HepG2 (cell line): ENCODE measurements around the gene HCFC1R1. TPM values are rescaled to one million over a fixed set of nuclear protein-coding genes. Genes with fewer than 3 reads are reported as not detected.
A peak's percentile ranks its signal among the peaks of the same experiment; 100 is the strongest.

Experiments
- DPF2 ChIP-seq: sonication (generic); formaldehyde crosslinking; IDR thresholded peaks from 2 replicates; pipeline ENCODE4 v1.4.0; 2020; ENCODE audit warnings: mild to moderate bottlenecking, low read depth, missing genetic modification reagents, borderline replicate concordance
- FOSL2 ChIP-seq: sonication (generic); formaldehyde crosslinking; IDR thresholded peaks from 2 replicates; pipeline ENCODE4 v1.4.0; 2020; ENCODE audit warnings: missing genetic modification reagents
- HNF4G ChIP-seq, 2 experiments: sonication (generic) in 1 of 2; formaldehyde crosslinking in 1 of 2; IDR thresholded peaks; 2 replicates each; pipeline versions ENCODE4 v1.4.0 to v1.6.1; 2011 to 2020; ENCODE audit warnings: borderline replicate concordance in 2 of 2, low read depth in 2 of 2, mild to moderate bottlenecking in 2 of 2, low read length in 1 of 2, missing genetic modification reagents in 1 of 2, moderate library complexity in 1 of 2
- MXI1 ChIP-seq: IDR thresholded peaks from 3 replicates; pipeline ENCODE4 v1.6.1; 2012; ENCODE audit warnings: low read depth, low read length, inconsistent platforms, borderline replicate concordance
- PTBP1 ChIP-seq: fragments of 200-400 bp; formaldehyde crosslinking; IDR thresholded peaks from 2 replicates; pipeline ENCODE4 v1.6.1; 2018; ENCODE audit warnings: low read length, low read depth; ENCODE audit not compliant: poor library complexity, severe bottlenecking
- RAD21 ChIP-seq: fragments of 450-650 bp; formaldehyde crosslinking; IDR thresholded peaks from 2 replicates; pipeline ENCODE4 v1.5.0; 2020; ENCODE audit warnings: mild to moderate bottlenecking
- RNF2 ChIP-seq: fragments of 450-650 bp; conservative IDR thresholded peaks from 2 replicates; pipeline ENCODE4 v1.6.1; 2016; ENCODE audit warnings: low read depth
- SMAD3 ChIP-seq: sonication (generic); formaldehyde crosslinking; IDR thresholded peaks from 2 replicates; pipeline ENCODE4 v1.4.0; 2020; ENCODE audit warnings: missing genetic modification reagents
- SOX6 ChIP-seq, 2 experiments: fragments of 450-650 bp in 1 of 2; sonication (generic) in 1 of 2; formaldehyde crosslinking in 1 of 2; IDR thresholded peaks; 2 replicates each; pipeline versions ENCODE4 v1.4.0 to v1.6.1; 2017 to 2020; ENCODE audit warnings: antibody characterized with exemption in 1 of 2, mild to moderate bottlenecking in 1 of 2, missing genetic modification reagents in 1 of 2
- ZBTB20 ChIP-seq: sonication (generic); formaldehyde crosslinking; IDR thresholded peaks from 2 replicates; pipeline ENCODE4 v1.8.1; 2023; ENCODE audit warnings: missing genetic modification reagents, low read depth, mild to moderate bottlenecking, borderline replicate concordance
- ZNF292 ChIP-seq: sonication (generic); formaldehyde crosslinking; IDR thresholded peaks from 2 replicates; pipeline ENCODE4 v1.8.1; 2022; ENCODE audit warnings: mild to moderate bottlenecking, low read depth, missing genetic modification reagents, borderline replicate concordance
- ZNF350 ChIP-seq: sonication (generic); formaldehyde crosslinking; IDR thresholded peaks from 2 replicates; pipeline ENCODE4 v1.4.0; 2020; ENCODE audit warnings: mild to moderate bottlenecking, low read depth, missing genetic modification reagents, borderline replicate concordance
- ZNF441 ChIP-seq: sonication (generic); formaldehyde crosslinking; IDR thresholded peaks from 2 replicates; pipeline ENCODE4 v1.7.0; 2021; ENCODE audit warnings: missing genetic modification reagents, borderline replicate concordance
- ZNF446 ChIP-seq: sonication (generic); formaldehyde crosslinking; IDR thresholded peaks from 2 replicates; pipeline ENCODE4 v1.5.0; 2020; ENCODE audit warnings: mild to moderate bottlenecking, missing genetic modification reagents
- ZNF563 ChIP-seq: sonication (generic); formaldehyde crosslinking; IDR thresholded peaks from 2 replicates; pipeline ENCODE4 v1.8.0; 2022; ENCODE audit warnings: mild to moderate bottlenecking, moderate library complexity, missing genetic modification reagents
- polyA plus RNA-seq, 8 experiments: library from polyadenylated mRNA; depleted of rRNA in 3 of 8; stranded (reverse) in 7 of 8; unstranded in 1 of 8; fragments of >200 nt; fragmentation: Illumina TruSeq in 4 of 8; extraction: Trizol in 4 of 8; gene quantifications; 2 replicates each; pipeline versions ENCODE4 v1.2.1 to v1.2.3, GENCODE V29; 2011 to 2016; ENCODE audit warnings: low read depth in 4 of 8, missing spikeins in 1 of 8, mixed read lengths in 1 of 8; ENCODE audit not compliant: insufficient read depth in 1 of 8
- total RNA-seq, 5 experiments: library from RNA; depleted of rRNA; stranded (reverse); fragments of >200 nt; fragmentation: Illumina TruSeq; extraction: Trizol; gene quantifications; 2 replicates each; pipeline ENCODE4 v1.2.3, GENCODE V29; 2016; ENCODE audit warnings: low read depth in 1 of 5
- TF ChIP-seq, protein P1 (sequence below): sonication (generic); formaldehyde crosslinking; IDR thresholded peaks from 2 replicates; pipeline ENCODE4 v1.4.0; 2020; ENCODE audit warnings: missing genetic modification reagents
- TF ChIP-seq, protein P2 (sequence below): IDR thresholded peaks from 2 replicates; pipeline ENCODE4 v1.6.1; 2016; ENCODE audit warnings: missing biosample characterization, missing genetic modification reagents, low read depth
- TF ChIP-seq, protein P3 (sequence below): fragments of 450-650 bp; IDR thresholded peaks from 2 replicates; pipeline ENCODE4 v1.6.1; 2016
- TF ChIP-seq, protein P4 (sequence below): IDR thresholded peaks from 2 replicates; pipeline ENCODE4 v1.6.1; 2016; ENCODE audit warnings: missing compliant biosample characterization, missing genetic modification reagents, borderline replicate concordance
- TF ChIP-seq, protein P5 (sequence below): sonication (generic); formaldehyde crosslinking; IDR thresholded peaks from 2 replicates; pipeline ENCODE4 v1.8.0; 2022; ENCODE audit warnings: missing genetic modification reagents, mild to moderate bottlenecking, inconsistent platforms, borderline replicate concordance

The HCFC1R1 gene
- total and polyA plus RNA-seq, 2 of the 13 experiments (the other 11 are each of a cell fraction or from before 2014, with no cell fraction given), result 13.8 to 16.1 TPM

DNA sequence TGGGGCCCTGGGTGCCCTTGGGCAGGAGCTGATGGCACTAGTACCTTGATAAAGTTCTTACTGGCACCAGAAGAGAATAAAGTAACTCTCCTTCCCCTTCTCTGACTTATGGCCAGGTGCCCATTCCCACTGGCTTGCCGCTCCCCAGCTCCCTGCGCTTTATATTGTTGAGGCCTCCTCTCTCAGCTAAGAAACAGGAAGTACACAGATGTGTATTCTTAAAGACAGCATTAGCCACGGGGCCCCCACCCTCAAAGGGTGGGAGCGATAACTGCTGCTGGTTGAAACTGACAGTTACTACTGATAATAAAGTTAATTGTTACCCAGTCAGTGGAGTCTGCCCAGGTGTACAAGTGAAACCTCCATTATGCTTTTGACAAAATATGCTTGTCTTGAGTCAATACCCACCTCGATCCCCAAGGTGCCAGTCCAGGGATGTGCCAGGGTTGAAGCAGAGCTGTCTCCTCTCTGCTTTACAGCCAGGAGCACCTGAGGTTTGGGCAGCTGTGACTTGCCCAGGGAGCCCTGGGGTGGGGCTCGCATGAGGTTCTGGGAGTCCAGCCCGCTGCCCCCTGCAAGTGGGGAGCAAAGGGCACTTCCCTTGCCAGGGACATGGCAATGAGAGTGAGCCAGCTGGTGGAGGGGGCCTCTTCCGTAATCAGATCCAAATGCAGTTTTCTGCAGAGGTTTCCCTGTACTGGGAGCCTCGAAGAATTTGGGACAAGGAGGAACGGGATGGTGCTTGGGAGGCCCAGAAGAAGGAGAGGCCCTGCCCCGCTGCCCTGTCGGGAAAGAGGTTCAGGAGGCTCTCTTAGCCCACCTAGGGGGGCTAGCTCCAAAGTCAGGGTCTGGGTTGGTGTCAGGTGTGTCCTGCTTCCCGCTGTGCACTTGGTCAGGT, 16.4 kb downstream of the HCFC1R1 start (continued):
- TF ChIP-seq, protein P1, sequence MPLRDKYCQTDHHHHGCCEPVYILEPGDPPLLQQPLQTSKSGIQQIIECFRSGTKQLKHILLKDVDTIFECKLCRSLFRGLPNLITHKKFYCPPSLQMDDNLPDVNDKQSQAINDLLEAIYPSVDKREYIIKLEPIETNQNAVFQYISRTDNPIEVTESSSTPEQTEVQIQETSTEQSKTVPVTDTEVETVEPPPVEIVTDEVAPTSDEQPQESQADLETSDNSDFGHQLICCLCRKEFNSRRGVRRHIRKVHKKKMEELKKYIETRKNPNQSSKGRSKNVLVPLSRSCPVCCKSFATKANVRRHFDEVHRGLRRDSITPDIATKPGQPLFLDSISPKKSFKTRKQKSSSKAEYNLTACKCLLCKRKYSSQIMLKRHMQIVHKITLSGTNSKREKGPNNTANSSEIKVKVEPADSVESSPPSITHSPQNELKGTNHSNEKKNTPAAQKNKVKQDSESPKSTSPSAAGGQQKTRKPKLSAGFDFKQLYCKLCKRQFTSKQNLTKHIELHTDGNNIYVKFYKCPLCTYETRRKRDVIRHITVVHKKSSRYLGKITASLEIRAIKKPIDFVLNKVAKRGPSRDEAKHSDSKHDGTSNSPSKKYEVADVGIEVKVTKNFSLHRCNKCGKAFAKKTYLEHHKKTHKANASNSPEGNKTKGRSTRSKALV (CRISPR knock-in tag), result no peak
- no peak for TF ChIP-seq ZNF292 (CRISPR knock-in tag)
- TF ChIP-seq DPF2 (CRISPR knock-in tag), result 0 out of 2 replicates have a peak, but pooled peaks have one; percentile 18
- 0 out of 2 replicates have a peak, but pooled peaks have one; percentile 44 for TF ChIP-seq FOSL2 (CRISPR knock-in tag)
- TF ChIP-seq ZNF446 (CRISPR knock-in tag), result no peak
- TF ChIP-seq SMAD3 (CRISPR knock-in tag), result no peak
- TF ChIP-seq, protein P2, sequence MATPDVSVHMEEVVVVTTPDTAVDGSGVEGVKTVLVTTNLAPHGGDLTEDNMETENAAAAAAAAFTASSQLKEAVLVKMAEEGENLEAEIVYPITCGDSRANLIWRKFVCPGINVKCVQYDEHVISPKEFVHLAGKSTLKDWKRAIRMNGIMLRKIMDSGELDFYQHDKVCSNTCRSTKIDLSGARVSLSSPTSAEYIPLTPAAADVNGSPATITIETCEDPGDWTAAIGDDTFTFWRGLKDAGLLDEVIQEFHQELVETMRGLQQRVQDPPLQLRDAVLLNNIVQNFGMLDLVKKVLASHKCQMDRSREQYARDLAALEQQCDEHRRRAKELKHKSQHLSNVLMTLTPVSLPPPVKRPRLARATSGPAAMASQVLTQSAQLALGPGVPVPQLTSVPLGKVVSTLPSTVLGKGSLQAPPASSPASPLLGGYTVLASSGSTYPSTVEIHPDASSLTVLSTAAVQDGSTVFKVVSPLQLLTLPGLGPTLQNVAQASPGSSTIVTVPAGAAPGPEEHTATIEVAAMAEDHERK (CRISPR knock-in tag), result no peak
- TF ChIP-seq MXI1, result no peak
- TF ChIP-seq RAD21 (CRISPR knock-in tag), result no peak
- TF ChIP-seq, protein P3, sequence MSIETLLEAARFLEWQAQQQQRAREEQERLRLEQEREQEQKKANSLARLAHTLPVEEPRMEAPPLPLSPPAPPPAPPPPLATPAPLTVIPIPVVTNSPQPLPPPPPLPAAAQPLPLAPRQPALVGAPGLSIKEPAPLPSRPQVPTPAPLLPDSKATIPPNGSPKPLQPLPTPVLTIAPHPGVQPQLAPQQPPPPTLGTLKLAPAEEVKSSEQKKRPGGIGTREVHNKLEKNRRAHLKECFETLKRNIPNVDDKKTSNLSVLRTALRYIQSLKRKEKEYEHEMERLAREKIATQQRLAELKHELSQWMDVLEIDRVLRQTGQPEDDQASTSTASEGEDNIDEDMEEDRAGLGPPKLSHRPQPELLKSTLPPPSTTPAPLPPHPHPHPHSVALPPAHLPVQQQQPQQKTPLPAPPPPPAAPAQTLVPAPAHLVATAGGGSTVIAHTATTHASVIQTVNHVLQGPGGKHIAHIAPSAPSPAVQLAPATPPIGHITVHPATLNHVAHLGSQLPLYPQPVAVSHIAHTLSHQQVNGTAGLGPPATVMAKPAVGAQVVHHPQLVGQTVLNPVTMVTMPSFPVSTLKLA, result no peak
- TF ChIP-seq ZNF563, result no peak
- TF ChIP-seq RNF2, result no peak
- no peak for TF ChIP-seq PTBP1
- TF ChIP-seq HNF4G (IDR thresholded peaks at IDR 0.05; ENCODE audit: borderline replicate concordance, low read depth, low read length), result peak; percentile 72
- TF ChIP-seq HNF4G (CRISPR knock-in tag; IDR thresholded peaks at IDR 0.05; ENCODE audit: borderline replicate concordance, low read depth), result no peak
- TF ChIP-seq ZNF441 (CRISPR knock-in tag), result no peak
- TF ChIP-seq ZBTB20 (CRISPR knock-in tag), result no peak
- TF ChIP-seq ZNF350 (CRISPR knock-in tag), result no peak
- TF ChIP-seq, protein P4, sequence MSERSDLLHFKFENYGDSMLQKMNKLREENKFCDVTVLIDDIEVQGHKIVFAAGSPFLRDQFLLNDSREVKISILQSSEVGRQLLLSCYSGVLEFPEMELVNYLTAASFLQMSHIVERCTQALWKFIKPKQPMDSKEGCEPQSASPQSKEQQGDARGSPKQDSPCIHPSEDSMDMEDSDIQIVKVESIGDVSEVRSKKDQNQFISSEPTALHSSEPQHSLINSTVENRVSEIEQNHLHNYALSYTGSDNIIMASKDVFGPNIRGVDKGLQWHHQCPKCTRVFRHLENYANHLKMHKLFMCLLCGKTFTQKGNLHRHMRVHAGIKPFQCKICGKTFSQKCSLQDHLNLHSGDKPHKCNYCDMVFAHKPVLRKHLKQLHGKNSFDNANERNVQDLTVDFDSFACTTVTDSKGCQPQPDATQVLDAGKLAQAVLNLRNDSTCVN (CRISPR knock-in tag), result no peak
- TF ChIP-seq, protein P5, sequence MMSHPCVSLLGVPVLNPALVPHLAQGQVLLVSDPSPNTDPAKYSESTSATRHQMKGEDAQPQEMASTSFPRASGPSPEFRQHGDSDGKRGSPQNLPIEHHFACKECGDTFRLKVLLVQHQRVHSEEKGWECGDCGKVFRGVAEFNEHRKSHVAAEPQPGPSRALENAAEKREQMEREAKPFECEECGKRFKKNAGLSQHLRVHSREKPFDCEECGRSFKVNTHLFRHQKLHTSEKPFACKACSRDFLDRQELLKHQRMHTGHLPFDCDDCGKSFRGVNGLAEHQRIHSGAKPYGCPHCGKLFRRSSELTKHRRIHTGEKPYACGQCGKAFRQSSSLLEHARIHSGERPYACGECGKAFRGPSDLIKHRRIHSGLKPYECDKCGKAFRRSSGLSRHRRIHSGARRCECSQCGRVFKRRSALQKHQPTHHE (CRISPR knock-in tag), result no peak
- TF ChIP-seq SOX6 (IDR thresholded peaks at IDR 0.05), result no peak
- TF ChIP-seq SOX6 (CRISPR knock-in tag; IDR thresholded peaks at IDR 0.05), result no peak
